Hepatocyte (in vitro differentiated cells): ENCODE results near the gene PACSIN2.

Source experiments
- EZH2 ChIP-seq: fragments of 200-600 bp; sonication (generic); IDR thresholded peaks from 2 replicates; pipeline ENCODE4 v1.6.1; 2016; ENCODE audit warnings: antibody characterized with exemption, mild to moderate bottlenecking, borderline replicate concordance
- TF ChIP-seq, protein P1 (sequence below): fragments of 200-600 bp; sonication (generic); IDR thresholded peaks from 2 replicates; pipeline ENCODE4 v1.5.1; 2016; ENCODE audit warnings: antibody characterized with exemption, mild to moderate bottlenecking; ENCODE audit not compliant: poor library complexity

DNA sequence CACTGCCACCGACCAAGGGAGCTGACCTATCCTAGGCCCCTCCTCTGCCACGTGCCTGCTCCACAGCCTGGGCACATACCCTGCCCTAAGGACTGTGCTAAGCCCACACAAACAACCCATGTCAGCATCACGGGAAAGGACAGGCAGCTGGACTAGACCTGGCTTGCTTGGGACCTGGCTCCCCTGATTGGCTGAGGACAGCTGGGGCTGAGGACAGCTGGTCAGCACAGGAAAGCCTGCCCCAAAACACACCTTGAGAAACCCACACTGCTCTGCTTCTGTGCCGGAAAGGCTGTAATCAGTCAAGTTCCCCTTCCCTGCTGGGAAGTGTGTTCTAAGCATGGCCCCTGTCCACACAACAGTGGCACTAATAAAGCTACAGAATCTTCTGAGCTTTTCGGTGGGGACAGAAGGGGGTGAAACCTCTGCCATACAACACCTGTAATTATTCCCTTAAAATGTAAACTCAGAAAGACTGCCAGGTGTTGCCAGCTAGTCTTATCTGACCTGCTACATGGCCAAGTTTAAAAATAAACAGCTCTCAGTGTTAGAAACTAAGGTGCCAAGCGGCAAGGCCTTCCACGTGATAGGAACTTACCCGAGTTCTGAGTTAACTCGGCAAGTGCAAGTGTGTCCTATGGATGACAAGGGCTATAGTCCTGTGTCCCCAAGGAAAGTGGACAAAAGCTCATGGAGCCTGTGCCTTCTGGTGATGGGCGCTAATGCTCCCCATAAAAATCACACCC, 122.2 kb downstream of the PACSIN2 start:
- no peak for TF ChIP-seq EZH2
- TF ChIP-seq, protein P1, sequence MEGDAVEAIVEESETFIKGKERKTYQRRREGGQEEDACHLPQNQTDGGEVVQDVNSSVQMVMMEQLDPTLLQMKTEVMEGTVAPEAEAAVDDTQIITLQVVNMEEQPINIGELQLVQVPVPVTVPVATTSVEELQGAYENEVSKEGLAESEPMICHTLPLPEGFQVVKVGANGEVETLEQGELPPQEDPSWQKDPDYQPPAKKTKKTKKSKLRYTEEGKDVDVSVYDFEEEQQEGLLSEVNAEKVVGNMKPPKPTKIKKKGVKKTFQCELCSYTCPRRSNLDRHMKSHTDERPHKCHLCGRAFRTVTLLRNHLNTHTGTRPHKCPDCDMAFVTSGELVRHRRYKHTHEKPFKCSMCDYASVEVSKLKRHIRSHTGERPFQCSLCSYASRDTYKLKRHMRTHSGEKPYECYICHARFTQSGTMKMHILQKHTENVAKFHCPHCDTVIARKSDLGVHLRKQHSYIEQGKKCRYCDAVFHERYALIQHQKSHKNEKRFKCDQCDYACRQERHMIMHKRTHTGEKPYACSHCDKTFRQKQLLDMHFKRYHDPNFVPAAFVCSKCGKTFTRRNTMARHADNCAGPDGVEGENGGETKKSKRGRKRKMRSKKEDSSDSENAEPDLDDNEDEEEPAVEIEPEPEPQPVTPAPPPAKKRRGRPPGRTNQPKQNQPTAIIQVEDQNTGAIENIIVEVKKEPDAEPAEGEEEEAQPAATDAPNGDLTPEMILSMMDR: no peak
